GM21447 (cell line): ENCODE results near the gene GLI2.

Experiments used
- ATAC-seq: cut with Tn5 transposase; IDR thresholded peaks from one replicate; pipeline ENCODE4 v1.9.1; 2021; ENCODE audit not compliant: unreplicated experiment

Gene GLI2

GRCh38 chr2:120735746-120736170 is at the start of gene GLI2:
TSS of gene GLI2 (plus strand) at chr2:120735868. CDS start at chr2:120797321, 61,453 bp downstream.
- ATAC-seq = no peak

- no peak for ATAC-seq
Measured at GRCh38 chr2:120685974-120686297, 49.7 kb upstream of the GLI2 start.

- ATAC-seq = no peak
Measured at GRCh38 chr2:120686511-120687168, 49.0 kb upstream of the GLI2 start.

GRCh38 chr2:120687210-120687609 is 48.5 kb upstream of the GLI2 start:
- no peak for ATAC-seq

GRCh38 chr2:120690521-120690920 is 45.1 kb upstream of the GLI2 start:
- ATAC-seq = no peak

- ATAC-seq = no peak
Measured at GRCh38 chr2:120691410-120691809, 44.3 kb upstream of the GLI2 start.

GRCh38 chr2:120692691-120693090 is 43.0 kb upstream of the GLI2 start:
- ATAC-seq = no peak

- ATAC-seq = no peak
Measured at GRCh38 chr2:120693121-120693520, 42.5 kb upstream of the GLI2 start.

- ATAC-seq = no peak
Measured at GRCh38 chr2:120694034-120694433, 41.6 kb upstream of the GLI2 start.

GRCh38 chr2:120697471-120697870 is 38.2 kb upstream of the GLI2 start:
- ATAC-seq = no peak

GRCh38 chr2:120699292-120699691 is 36.4 kb upstream of the GLI2 start:
- ATAC-seq = no peak

GRCh38 chr2:120700659-120701058 is 35.0 kb upstream of the GLI2 start:
- no peak for ATAC-seq

- ATAC-seq = no peak
Measured at GRCh38 chr2:120701096-120701495, 34.6 kb upstream of the GLI2 start.

GRCh38 chr2:120701499-120701898 is 34.2 kb upstream of the GLI2 start:
- no peak for ATAC-seq

GRCh38 chr2:120702061-120702460 is 33.6 kb upstream of the GLI2 start:
- ATAC-seq = no peak

GRCh38 chr2:120702801-120703200 is 32.9 kb upstream of the GLI2 start:
- no peak for ATAC-seq

GRCh38 chr2:120703330-120703994 is 32.2 kb upstream of the GLI2 start:
- no peak for ATAC-seq

GRCh38 chr2:120704696-120705095 is 31.0 kb upstream of the GLI2 start:
- no peak for ATAC-seq

GRCh38 chr2:120707816-120708215 is 27.9 kb upstream of the GLI2 start:
- no peak for ATAC-seq

GRCh38 chr2:120708944-120709607 is 26.6 kb upstream of the GLI2 start:
- ATAC-seq = no peak

GRCh38 chr2:120709608-120710041 is 26.0 kb upstream of the GLI2 start:
- ATAC-seq = no peak

GRCh38 chr2:120710256-120710655 is 25.4 kb upstream of the GLI2 start:
- ATAC-seq = no peak
